Right lobe of liver (tissue), 6 donors: ENCODE measurements around the gene ANO7. TPM values are rescaled to one million over a fixed set of nuclear protein-coding genes. Genes with fewer than 3 reads are reported as not detected.

ENCODE experiments used
- ATAC-seq, 4 donors: fragments of 200-7000 bp; cut with Tn5 transposase; one replicate each; pipeline ENCODE4 v1.9.1; 2020; ENCODE audit warnings: mild to moderate bottlenecking in 4 of 4, moderate library complexity in 4 of 4
- DNase-seq, 3 donors: peaks; one replicate each; pipeline ENCODE4 v3.0.0-alpha.2; 2020
- H3K27ac ChIP-seq, 3 donors: fragments of 200-600 bp; one replicate each; pipeline ENCODE4 v1.8.0; 2022
- H3K27me3 ChIP-seq, 2 donors: fragments of 200-600 bp; one replicate each; pipeline ENCODE4 v1.8.0; 2022
- H3K36me3 ChIP-seq, 4 donors: fragments of 200-600 bp; sonication (generic) in 1 of 4; one replicate each; pipeline versions ENCODE4 v1.5.1 to v1.8.0; 2017 to 2022; ENCODE audit warnings: control low read depth in 1 of 4
- H3K4me1 ChIP-seq, 4 donors: fragments of 200-600 bp; sonication (generic) in 1 of 4; one replicate each; pipeline versions ENCODE4 v1.5.1 to v1.8.0; 2017 to 2022; ENCODE audit warnings: control low read depth in 1 of 4
- H3K4me3 ChIP-seq, 3 donors: fragments of 200-600 bp; one replicate each; pipeline ENCODE4 v1.8.0; 2022
- H3K9me3 ChIP-seq, 4 donors: fragments of 200-600 bp; sonication (generic) in 1 of 4; one replicate each; pipeline versions ENCODE4 v1.5.1 to v1.8.0; 2017 to 2022; ENCODE audit warnings: control low read depth in 1 of 4
- POLR2A ChIP-seq: fragments of 450-650 bp; IDR thresholded peaks from one replicate; pipeline ENCODE4 v1.6.1; 2017; ENCODE audit warnings: antibody characterized with exemption, mild to moderate bottlenecking
- WGBS: methylation state at CpG from one replicate; pipeline ENCODE4 v1.1.6; 2018; ENCODE audit warnings: low coverage, low lambda C conversion rate; ENCODE audit not compliant: insufficient coverage; ENCODE audit errors: missing lambda C conversion rate; 5-methylcytosine and 5-hydroxymethylcytosine counted together
- intact Hi-C, 2 donors: fragments of 100-400 bp; cut with DNase I; formaldehyde crosslinking; loops; one replicate each; pipeline versions ENCODE4 v1.11.2 to v1.14.1; 2022
- total RNA-seq, 6 experiments: library from RNA; depleted of rRNA in 2 of 6; stranded (reverse); fragments of >200 nt in 2 of 6; fragmentation: NEBNext Ultra II Directional in 3 of 6; extraction: Animal tissue kit (Norgen Biotek cat#: 25700) in 3 of 6; gene quantifications; one replicate each; pipeline versions ENCODE4 v1.1.0 to v1.2.4, GENCODE V29; 2016 to 2023
- TF ChIP-seq, protein P1 (sequence below), 4 donors: fragments of 200-600 bp in 3 of 4; fragments of 450-650 bp in 1 of 4; IDR thresholded peaks; one replicate each; pipeline versions ENCODE4 v1.5.1 to v1.8.0; 2016 to 2022; ENCODE audit warnings: antibody characterized with exemption in 4 of 4, mild to moderate bottlenecking in 2 of 4
- donor health status: DM: no; HTN: yes; CAD: no.
- donor health status: DM: no; HTN: no; CAD: no.
- donor health status: DM: no; HTN: no; CAD: no.
- donor health status: DM: no; HTN: yes; CAD: no.
- donor health status: DM: no; HTN: yes; CAD: no.

ANO7 gene
- total RNA-seq, 6 experiments from 2014 or later: 0.61 to 2.4 (median 0.97) TPM

DNA sequence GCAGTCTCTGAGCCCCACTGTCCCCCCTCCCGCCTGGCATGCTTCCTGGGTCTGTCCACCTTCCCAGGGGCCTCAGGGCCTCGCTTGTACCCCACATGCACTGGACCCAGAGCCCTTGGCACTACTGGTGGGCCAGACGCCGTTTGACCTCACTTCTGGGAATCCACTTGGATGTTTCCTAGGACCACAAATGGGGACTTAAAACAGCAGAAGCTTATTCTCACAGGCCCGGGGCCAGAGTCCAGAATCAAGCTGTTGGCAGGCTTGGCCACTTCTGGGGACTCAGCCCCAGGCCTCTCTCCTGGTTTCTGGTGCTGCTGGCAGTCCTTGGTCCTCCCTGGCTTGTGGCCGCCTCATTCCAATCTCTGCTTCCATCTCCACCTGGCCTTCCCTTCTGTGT is 19.6 kb downstream of the ANO7 start:
- WGBS: 76% methylated on average over 3 of the region's 6 CpGs
- Histone ChIP-seq H3K36me3 (no peaks in the 10 kb centered on the region), H3K27me3 (no peaks in the 10 kb centered on the region), H3K9me3 (no peaks in the 10 kb centered on the region), H3K27ac (no peak overlapping the region), H3K4me3 (no peak overlapping the region), H3K4me1 (peaks cover 0 to 4% (median 0%) of the 10 kb centered on the region in 4 donors)
- peak in 2 of 4 donors; percentile 12 to 18 for ATAC-seq
- intact Hi-C loops: no loop called here
- no peak for TF ChIP-seq POLR2A
- TF ChIP-seq, protein P1, sequence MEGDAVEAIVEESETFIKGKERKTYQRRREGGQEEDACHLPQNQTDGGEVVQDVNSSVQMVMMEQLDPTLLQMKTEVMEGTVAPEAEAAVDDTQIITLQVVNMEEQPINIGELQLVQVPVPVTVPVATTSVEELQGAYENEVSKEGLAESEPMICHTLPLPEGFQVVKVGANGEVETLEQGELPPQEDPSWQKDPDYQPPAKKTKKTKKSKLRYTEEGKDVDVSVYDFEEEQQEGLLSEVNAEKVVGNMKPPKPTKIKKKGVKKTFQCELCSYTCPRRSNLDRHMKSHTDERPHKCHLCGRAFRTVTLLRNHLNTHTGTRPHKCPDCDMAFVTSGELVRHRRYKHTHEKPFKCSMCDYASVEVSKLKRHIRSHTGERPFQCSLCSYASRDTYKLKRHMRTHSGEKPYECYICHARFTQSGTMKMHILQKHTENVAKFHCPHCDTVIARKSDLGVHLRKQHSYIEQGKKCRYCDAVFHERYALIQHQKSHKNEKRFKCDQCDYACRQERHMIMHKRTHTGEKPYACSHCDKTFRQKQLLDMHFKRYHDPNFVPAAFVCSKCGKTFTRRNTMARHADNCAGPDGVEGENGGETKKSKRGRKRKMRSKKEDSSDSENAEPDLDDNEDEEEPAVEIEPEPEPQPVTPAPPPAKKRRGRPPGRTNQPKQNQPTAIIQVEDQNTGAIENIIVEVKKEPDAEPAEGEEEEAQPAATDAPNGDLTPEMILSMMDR (IDR thresholded peaks at IDR 0.05): no peak
- DNase-seq: no peak

DNA sequence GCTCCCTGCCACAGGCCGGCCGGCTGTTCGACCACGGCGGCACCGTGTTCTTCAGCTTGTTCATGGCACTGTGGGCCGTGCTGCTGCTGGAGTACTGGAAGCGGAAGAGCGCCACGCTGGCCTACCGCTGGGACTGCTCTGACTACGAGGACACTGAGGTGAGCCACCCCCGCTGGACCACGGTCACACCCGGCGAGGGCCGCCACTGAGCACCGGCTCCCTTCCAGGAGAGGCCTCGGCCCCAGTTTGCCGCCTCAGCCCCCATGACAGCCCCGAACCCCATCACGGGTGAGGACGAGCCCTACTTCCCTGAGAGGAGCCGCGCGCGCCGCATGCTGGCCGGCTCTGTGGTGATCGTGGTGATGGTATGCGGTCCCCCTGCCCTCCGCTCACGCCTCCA is 20.8 kb downstream of the ANO7 start:
- WGBS: no CpG with 5 or more reads among the region's 33 CpGs
- no peak overlapping the region for H3K27ac ChIP-seq
- peak in 1 of 4 donors; percentile 6 for ATAC-seq

DNA sequence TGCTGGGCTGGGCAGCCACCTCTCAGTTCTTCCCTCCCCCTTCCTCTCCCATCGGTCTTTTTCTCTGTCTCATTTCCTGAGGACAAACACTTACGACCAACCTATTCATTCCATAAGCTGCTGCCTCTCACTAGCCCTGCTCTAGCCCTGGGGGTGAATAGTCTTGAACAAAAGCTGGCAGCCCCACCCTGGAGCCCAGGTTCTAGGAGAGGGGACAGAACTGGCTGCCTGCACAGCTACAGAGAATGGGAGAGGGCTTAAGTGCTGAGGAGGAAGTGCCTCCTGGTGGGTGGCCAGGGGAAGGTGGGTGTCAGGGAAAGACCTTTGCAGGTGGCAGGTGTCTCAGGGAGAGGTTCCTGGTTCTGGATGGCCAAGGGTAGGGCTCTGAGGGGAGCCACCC is 22.8 kb downstream of the ANO7 start:
- Histone ChIP-seq H3K27ac (no peak overlapping the region), H3K27me3 (no peaks in the 10 kb centered on the region), H3K9me3 (no peaks in the 10 kb centered on the region), H3K4me3 (no peak overlapping the region), H3K4me1 (peaks cover 0 to 4% (median 0%) of the 10 kb centered on the region in 4 donors), H3K36me3 (no peaks in the 10 kb centered on the region)
- intact Hi-C loops: no loop called here
- WGBS: no CpG with 5 or more reads among the region's 2 CpGs
- DNase-seq: no peak
- TF ChIP-seq, protein P1 (IDR thresholded peaks at IDR 0.05): no peak
- no peak for TF ChIP-seq POLR2A
- ATAC-seq: no peak

More for the DNA sequence above, 20.8 kb downstream of the ANO7 start:
- H3K36me3 ChIP-seq: no peaks in the 10 kb centered on the region
- H3K27me3 ChIP-seq: no peaks in the 10 kb centered on the region
- no peak for DNase-seq
- H3K4me3 ChIP-seq: no peak overlapping the region
- no peak for TF ChIP-seq POLR2A
- TF ChIP-seq, protein P1 (IDR thresholded peaks at IDR 0.05): no peak
- peaks cover 0 to 4% (median 0%) of the 10 kb centered on the region in 4 donors for H3K4me1 ChIP-seq
- intact Hi-C loops: no loop called here
- H3K9me3 ChIP-seq: no peaks in the 10 kb centered on the region

DNA sequence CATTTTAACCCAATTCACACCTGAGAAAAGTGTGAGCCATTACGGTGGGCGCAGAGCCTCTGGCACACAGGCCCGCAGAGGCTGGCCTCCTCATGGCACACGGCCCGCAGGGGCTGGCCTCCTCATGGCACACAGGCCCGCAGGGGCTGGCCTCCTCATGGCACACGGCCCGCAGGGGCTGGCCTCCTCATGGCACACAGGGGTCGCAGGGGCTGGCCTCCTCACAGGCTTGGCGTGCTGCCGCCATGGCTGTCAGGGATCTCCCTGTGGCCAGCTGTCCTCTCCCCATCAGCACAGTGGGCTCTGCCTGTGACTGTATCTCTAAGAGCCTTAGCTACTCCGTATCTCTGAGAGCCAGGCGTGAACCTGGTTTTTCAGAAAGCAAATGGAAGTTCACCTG is 24.6 kb downstream of the ANO7 start:
- Histone ChIP-seq H3K36me3 (no peaks in the 10 kb centered on the region), H3K27ac (no peak overlapping the region), H3K4me1 (no peaks in the 10 kb centered on the region), H3K4me3 (no peak overlapping the region), H3K27me3 (no peaks in the 10 kb centered on the region), H3K9me3 (no peaks in the 10 kb centered on the region)
- ATAC-seq (no peak), DNase-seq (no peak)
- intact Hi-C loops: no loop called here
- TF ChIP-seq, protein P1 (IDR thresholded peaks at IDR 0.05): no peak
- no peak for TF ChIP-seq POLR2A
- WGBS: 89% methylated on average over 3 of the region's 13 CpGs

DNA sequence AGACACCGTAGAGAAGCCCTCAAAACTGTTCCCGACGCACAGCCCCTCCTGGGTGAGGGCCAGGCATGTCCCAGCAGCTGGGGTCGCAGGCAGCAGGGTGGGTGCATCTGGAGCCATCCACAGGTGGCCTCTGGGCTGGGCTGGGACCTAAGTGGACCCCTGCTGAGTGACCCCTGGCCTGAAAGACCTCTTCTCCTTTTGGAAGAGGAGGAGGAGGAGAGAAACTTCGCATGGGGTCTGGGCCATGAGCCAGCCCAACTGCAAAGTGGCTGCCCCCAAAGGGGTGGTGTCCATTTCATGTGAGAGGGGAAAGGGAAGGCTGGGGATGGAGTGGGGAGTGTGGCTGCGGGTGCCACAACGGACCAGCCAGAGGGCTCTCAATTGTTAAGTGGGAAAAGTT is 25.1 kb downstream of the ANO7 start:
- WGBS: 82% methylated on average over 3 of the region's 7 CpGs
- TF ChIP-seq POLR2A: no peak
- TF ChIP-seq, protein P1 (IDR thresholded peaks at IDR 0.05): no peak
- intact Hi-C loops: no loop called here
- DNase-seq (no peak), ATAC-seq (no peak)
- Histone ChIP-seq H3K27ac (no peak overlapping the region), H3K4me3 (no peak overlapping the region), H3K27me3 (no peaks in the 10 kb centered on the region), H3K9me3 (no peaks in the 10 kb centered on the region), H3K36me3 (no peaks in the 10 kb centered on the region), H3K4me1 (peaks cover 0 to 2% (median 0%) of the 10 kb centered on the region in 4 donors)
